Osteoblast (primary cell): ENCODE data around the gene PRMT1. TPM values are rescaled to one million over a fixed set of nuclear protein-coding genes. Genes with fewer than 3 reads are reported as not detected.
A peak's percentile ranks its signal among the peaks of the same experiment; 100 is the strongest.

ENCODE experiments used
- DNase-seq: peaks from one replicate; pipeline ENCODE4 v3.0.0; 2011; ENCODE audit warnings: low spot score, mixed read lengths; ENCODE audit not compliant: insufficient read length; ENCODE audit errors: missing footprints
- H2AFZ ChIP-seq: 2 replicates; pipeline ENCODE4 v1.6.0; 2011; ENCODE audit warnings: mild to moderate bottlenecking, low read length
- H3K27ac ChIP-seq: 2 replicates; pipeline ENCODE4 v1.5.1; 2011; ENCODE audit warnings: mild to moderate bottlenecking, low read depth, low read length, moderate library complexity
- H3K27me3 ChIP-seq: 2 replicates; pipeline ENCODE4 v1.6.0; 2012; ENCODE audit warnings: mild to moderate bottlenecking, control low read depth, inconsistent platforms, low read length, moderate library complexity; ENCODE audit not compliant: insufficient read depth
- H3K36me3 ChIP-seq: 2 replicates; pipeline ENCODE4 v1.5.1; 2011; ENCODE audit warnings: mild to moderate bottlenecking, low read length, control low read depth, moderate library complexity; ENCODE audit not compliant: insufficient read depth
- H3K4me1 ChIP-seq: 2 replicates; pipeline ENCODE4 v1.5.1; 2011; ENCODE audit warnings: mild to moderate bottlenecking, low read length, control low read depth, moderate library complexity; ENCODE audit not compliant: insufficient read depth
- H3K4me2 ChIP-seq: 2 replicates; pipeline ENCODE4 v1.6.0; 2011; ENCODE audit warnings: mild to moderate bottlenecking, low read length; ENCODE audit not compliant: insufficient read depth
- H3K4me3 ChIP-seq: fragments of 200-600 bp; sonication (generic); 3 replicates; pipeline ENCODE4 v1.5.1; 2012; ENCODE audit warnings: mild to moderate bottlenecking, low read length, inconsistent platforms; ENCODE audit not compliant: insufficient read depth
- H3K79me2 ChIP-seq: 2 replicates; pipeline ENCODE4 v1.6.0; 2012; ENCODE audit warnings: mild to moderate bottlenecking, low read length, control low read depth, inconsistent platforms; ENCODE audit not compliant: insufficient read depth
- H3K9me3 ChIP-seq: 2 replicates; pipeline ENCODE4 v1.5.1; 2011; ENCODE audit warnings: low read depth, low read length, control low read depth
- H4K20me1 ChIP-seq: 2 replicates; pipeline ENCODE4 v1.6.0; 2012; ENCODE audit warnings: mild to moderate bottlenecking, low read length, control low read depth; ENCODE audit not compliant: insufficient read depth
- CTCF ChIP-seq: IDR thresholded peaks from 2 replicates; pipeline ENCODE4 v1.5.1; 2011; ENCODE audit warnings: mild to moderate bottlenecking, low read depth, low read length, moderate library complexity; ENCODE audit errors: extremely low read depth
- total RNA-seq: library from RNA; depleted of rRNA; stranded (reverse); fragments of >200 nt; gene quantifications from 2 replicates; pipeline ENCODE4 v1.2.3, GENCODE V29; 2012

The PRMT1 gene
- total RNA-seq, 1 donor, result 208 TPM

DNA sequence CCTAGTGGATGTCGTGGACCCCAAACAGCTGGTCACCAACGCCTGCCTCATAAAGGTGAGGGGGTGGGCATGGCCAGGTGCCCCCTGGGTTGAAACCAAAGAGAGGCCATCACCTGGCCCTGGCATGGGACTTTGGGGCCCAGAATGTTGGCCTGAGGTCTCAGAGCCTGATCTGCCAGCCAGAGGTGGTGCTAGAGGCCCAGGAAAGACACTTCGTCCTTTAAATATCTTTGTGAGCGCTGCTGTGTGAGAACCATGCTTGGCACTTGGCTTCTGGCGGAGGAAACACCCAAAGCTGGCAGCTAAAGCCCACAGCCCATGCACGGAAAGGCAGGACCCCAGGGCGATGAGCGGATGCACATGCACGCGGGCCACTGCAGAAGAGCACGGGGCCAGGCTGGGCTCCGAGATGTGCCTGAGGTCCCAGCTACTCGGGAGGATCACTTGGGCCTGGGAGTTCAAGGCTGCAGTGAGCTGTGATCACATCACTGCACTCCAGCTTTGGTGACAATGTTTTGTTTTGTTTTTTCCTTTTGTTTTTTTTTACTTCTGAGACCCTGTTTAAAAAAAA lies 8.0 kb downstream of the PRMT1 start:
- no peaks in the 10 kb centered on the region for H3K27me3 ChIP-seq
- no peaks in the 10 kb centered on the region for H3K9me3 ChIP-seq
- H3K4me2 ChIP-seq, result no peak overlapping the region
- no peak overlapping the region for H3K4me3 ChIP-seq
- peaks cover 42% of the 10 kb centered on the region for H3K36me3 ChIP-seq
- no peak overlapping the region for H3K27ac ChIP-seq
- peaks cover 17% of the 10 kb centered on the region for H3K4me1 ChIP-seq
- H4K20me1 ChIP-seq, result peaks cover 26% of the 10 kb centered on the region
- peaks cover 20% of the 10 kb centered on the region for H3K79me2 ChIP-seq
- peak; percentile 91 for DNase-seq
- H2AFZ ChIP-seq, result no peak overlapping the region
- no peak for TF ChIP-seq CTCF

GRCh38 chr19:49685845-49686332 lies 8.8 kb downstream of the PRMT1 start:
- no peak for TF ChIP-seq CTCF
- DNase-seq, result peak; percentile 85
- Histone ChIP-seq H3K27ac (no peak overlapping the region), H3K27me3 (no peaks in the 10 kb centered on the region), H4K20me1 (peaks cover 18% of the 10 kb centered on the region), H3K36me3 (peaks cover 42% of the 10 kb centered on the region), H3K4me3 (no peak overlapping the region), H3K9me3 (no peaks in the 10 kb centered on the region), H3K4me2 (no peak overlapping the region), H3K79me2 (peaks cover 13% of the 10 kb centered on the region), H3K4me1 (peaks cover 20% of the 10 kb centered on the region), H2AFZ (no peak overlapping the region)

- H3K36me3 ChIP-seq, result peaks cover 42% of the 10 kb centered on the region
- no peak for TF ChIP-seq CTCF
Observed at GRCh38 chr19:49686503-49687088, 9.5 kb downstream of the PRMT1 start.

DNA sequence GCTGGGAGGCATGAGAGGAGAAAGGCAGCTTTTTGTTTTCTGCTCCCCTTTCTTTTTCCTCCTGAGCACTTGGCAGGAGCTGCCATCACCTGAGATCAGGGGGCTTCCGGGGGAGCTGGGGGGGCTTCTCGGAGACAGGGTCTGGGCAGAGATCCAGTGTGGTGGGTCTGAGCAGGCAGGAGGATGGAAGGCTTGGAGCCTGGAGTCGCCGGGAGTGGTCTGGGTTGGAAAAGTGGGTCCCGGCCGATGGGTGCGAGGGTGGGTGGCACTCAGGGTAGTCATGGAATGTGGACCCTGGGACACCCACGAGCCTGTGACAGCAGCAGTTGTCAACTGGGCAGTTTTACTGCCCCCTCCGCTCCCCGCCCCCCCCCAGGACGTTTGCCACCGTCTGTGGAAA lies 10.1 kb downstream of the PRMT1 start:
- TF ChIP-seq CTCF, result no peak
- Histone ChIP-seq H3K27ac (no peak overlapping the region), H3K4me2 (no peak overlapping the region), H3K9me3 (no peaks in the 10 kb centered on the region), H3K36me3 (peaks cover 36% of the 10 kb centered on the region), H3K79me2 (peaks cover 4% of the 10 kb centered on the region), H3K27me3 (no peaks in the 10 kb centered on the region), H2AFZ (no peak overlapping the region), H4K20me1 (peaks cover 8% of the 10 kb centered on the region), H3K4me1 (peaks cover 24% of the 10 kb centered on the region), H3K4me3 (no peak overlapping the region)
- peak; percentile 44 for DNase-seq

More at GRCh38 chr19:49686503-49687088, 9.5 kb downstream of the PRMT1 start:
- peaks cover 26% of the 10 kb centered on the region for H3K4me1 ChIP-seq
- H3K27ac ChIP-seq, result no peak overlapping the region
- no peaks in the 10 kb centered on the region for H3K27me3 ChIP-seq
- peaks cover 13% of the 10 kb centered on the region for H4K20me1 ChIP-seq
- H2AFZ ChIP-seq, result no peak overlapping the region
- H3K79me2 ChIP-seq, result peaks cover 8% of the 10 kb centered on the region
- H3K9me3 ChIP-seq, result no peaks in the 10 kb centered on the region
- peak; percentile 85 for DNase-seq
- no peak overlapping the region for H3K4me2 ChIP-seq
- no peak overlapping the region for H3K4me3 ChIP-seq
